KMS-11 (cell line): ENCODE data around the gene TSNAX.

Source experiments
- H2AFZ ChIP-seq: fragments of 200-600 bp; sonication (generic); 2 replicates; pipeline ENCODE4 v1.6.1; 2016; ENCODE audit warnings: antibody characterized with exemption, mixed run types, low read depth
- H3K27ac ChIP-seq: fragments of 200-600 bp; sonication (generic); 2 replicates; pipeline ENCODE4 v1.6.1; 2016; ENCODE audit warnings: mild to moderate bottlenecking, mixed run types
- H3K27me3 ChIP-seq: fragments of 200-600 bp; sonication (generic); 2 replicates; pipeline ENCODE4 v1.6.1; 2017; ENCODE audit warnings: mild to moderate bottlenecking, low read depth, mixed run types, moderate library complexity; ENCODE audit not compliant: insufficient read depth
- H3K36me3 ChIP-seq: fragments of 200-600 bp; sonication (generic); 2 replicates; pipeline ENCODE4 v1.6.1; 2017; ENCODE audit warnings: mild to moderate bottlenecking, mixed run types; ENCODE audit not compliant: insufficient read depth
- H3K4me1 ChIP-seq: fragments of 200-600 bp; sonication (generic); 2 replicates; pipeline ENCODE4 v1.6.1; 2016; ENCODE audit warnings: mild to moderate bottlenecking, low read depth, mixed run types; ENCODE audit not compliant: poor library complexity, severe bottlenecking
- H3K4me2 ChIP-seq: fragments of 200-600 bp; sonication (generic); 2 replicates; pipeline ENCODE4 v1.7.0; 2016; ENCODE audit warnings: mild to moderate bottlenecking, mixed run types
- H3K4me3 ChIP-seq: fragments of 200-600 bp; sonication (generic); IDR thresholded peaks from 2 replicates; pipeline ENCODE4 v1.6.1; 2017; ENCODE audit warnings: low read depth, low read length, mixed read lengths; ENCODE audit not compliant: insufficient read depth
- H3K79me2 ChIP-seq: fragments of 200-600 bp; sonication (generic); 2 replicates; pipeline ENCODE4 v1.6.1; 2016; ENCODE audit warnings: low read depth, mixed run types; ENCODE audit not compliant: insufficient read depth
- H3K9ac ChIP-seq: fragments of 200-600 bp; sonication (generic); 2 replicates; pipeline ENCODE4 v1.6.1; 2016; ENCODE audit warnings: mild to moderate bottlenecking, mixed run types
- H4K20me1 ChIP-seq: fragments of 200-600 bp; sonication (generic); 2 replicates; pipeline ENCODE4 v1.6.1; 2016; ENCODE audit warnings: mild to moderate bottlenecking, mixed run types; ENCODE audit not compliant: insufficient read depth
- TF ChIP-seq, protein P1 (sequence below): fragments of 200-600 bp; sonication (generic); conservative IDR thresholded peaks from 2 replicates; pipeline ENCODE4 v1.6.1; 2017; ENCODE audit warnings: low read depth, mild to moderate bottlenecking, antibody characterized with exemption, low read length, moderate library complexity, mixed read lengths

Gene TSNAX

DNA sequence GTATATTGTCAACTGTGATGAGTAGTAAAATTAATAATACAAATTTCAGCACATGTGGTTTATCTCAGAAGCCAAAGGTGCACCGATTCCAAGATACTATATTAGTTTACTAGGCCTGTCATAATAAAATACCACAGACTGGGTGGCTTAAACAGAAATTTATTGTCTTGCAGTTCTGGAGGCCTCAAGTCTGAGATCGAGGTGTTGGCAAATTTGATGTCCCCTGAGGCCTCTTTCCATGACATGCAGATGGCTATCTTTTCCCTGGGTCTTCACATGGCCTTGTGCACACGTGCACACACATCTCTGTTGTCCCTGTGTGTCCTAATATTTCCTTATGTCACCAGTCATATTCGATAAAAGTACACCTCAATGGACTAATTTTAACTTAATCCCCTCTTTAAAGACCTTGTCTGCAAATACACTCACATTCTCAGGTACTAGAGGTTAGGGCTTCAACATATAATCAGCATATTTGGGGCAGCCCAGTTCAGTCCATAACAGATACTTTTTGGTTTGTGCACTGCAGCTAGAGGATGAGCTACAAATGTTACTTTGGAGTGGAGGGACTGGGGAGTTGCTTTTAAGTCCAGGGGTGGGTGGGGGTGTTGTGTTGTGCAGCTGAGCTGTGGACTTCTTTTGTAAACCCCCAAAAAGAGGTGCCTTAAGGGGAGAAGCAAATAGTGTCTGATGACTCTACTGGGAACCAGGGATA is 21.4 kb downstream of the TSNAX start:
- Histone ChIP-seq H3K4me2 (no peak overlapping the region), H3K27me3 (no peaks in the 10 kb centered on the region), H2AFZ (no peak overlapping the region), H4K20me1 (no peaks in the 10 kb centered on the region), H3K9ac (no peak overlapping the region), H3K4me3 (no peak overlapping the region), H3K4me1 (no peaks in the 10 kb centered on the region), H3K36me3 (no peaks in the 10 kb centered on the region), H3K79me2 (0 out of 2 replicates have a peak, but pooled peaks cover 6% of the 10 kb centered on the region), H3K27ac (no peak overlapping the region)
- TF ChIP-seq, protein P1, sequence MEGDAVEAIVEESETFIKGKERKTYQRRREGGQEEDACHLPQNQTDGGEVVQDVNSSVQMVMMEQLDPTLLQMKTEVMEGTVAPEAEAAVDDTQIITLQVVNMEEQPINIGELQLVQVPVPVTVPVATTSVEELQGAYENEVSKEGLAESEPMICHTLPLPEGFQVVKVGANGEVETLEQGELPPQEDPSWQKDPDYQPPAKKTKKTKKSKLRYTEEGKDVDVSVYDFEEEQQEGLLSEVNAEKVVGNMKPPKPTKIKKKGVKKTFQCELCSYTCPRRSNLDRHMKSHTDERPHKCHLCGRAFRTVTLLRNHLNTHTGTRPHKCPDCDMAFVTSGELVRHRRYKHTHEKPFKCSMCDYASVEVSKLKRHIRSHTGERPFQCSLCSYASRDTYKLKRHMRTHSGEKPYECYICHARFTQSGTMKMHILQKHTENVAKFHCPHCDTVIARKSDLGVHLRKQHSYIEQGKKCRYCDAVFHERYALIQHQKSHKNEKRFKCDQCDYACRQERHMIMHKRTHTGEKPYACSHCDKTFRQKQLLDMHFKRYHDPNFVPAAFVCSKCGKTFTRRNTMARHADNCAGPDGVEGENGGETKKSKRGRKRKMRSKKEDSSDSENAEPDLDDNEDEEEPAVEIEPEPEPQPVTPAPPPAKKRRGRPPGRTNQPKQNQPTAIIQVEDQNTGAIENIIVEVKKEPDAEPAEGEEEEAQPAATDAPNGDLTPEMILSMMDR = no peak

DNA sequence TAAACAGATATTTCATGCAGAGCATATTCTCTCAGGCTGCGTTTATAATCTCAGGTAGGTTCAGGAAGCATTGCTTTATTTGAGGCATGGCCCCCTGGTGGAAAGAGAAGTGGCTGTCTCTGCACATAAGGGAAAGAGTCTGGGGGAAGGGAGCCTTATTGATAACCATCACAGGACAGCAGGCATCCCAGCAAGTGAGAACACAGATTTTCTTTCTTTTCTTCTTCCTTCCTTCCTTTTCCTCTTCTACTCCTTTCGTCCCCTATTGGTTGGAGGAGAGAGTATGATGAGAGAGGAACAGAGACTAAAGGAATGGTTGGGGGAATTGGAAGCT is 21.9 kb downstream of the TSNAX start:
- H3K27me3 ChIP-seq = no peaks in the 10 kb centered on the region
- H3K27ac ChIP-seq = no peak overlapping the region
- no peak overlapping the region for H2AFZ ChIP-seq
- TF ChIP-seq, protein P1 = peak; percentile 76
- no peaks in the 10 kb centered on the region for H3K36me3 ChIP-seq
- H3K4me1 ChIP-seq = no peaks in the 10 kb centered on the region
- H3K79me2 ChIP-seq = 0 out of 2 replicates have a peak, but pooled peaks cover 6% of the 10 kb centered on the region
- no peak overlapping the region for H3K4me2 ChIP-seq
- no peaks in the 10 kb centered on the region for H4K20me1 ChIP-seq
- H3K9ac ChIP-seq = no peak overlapping the region
- H3K4me3 ChIP-seq = no peak overlapping the region

DNA sequence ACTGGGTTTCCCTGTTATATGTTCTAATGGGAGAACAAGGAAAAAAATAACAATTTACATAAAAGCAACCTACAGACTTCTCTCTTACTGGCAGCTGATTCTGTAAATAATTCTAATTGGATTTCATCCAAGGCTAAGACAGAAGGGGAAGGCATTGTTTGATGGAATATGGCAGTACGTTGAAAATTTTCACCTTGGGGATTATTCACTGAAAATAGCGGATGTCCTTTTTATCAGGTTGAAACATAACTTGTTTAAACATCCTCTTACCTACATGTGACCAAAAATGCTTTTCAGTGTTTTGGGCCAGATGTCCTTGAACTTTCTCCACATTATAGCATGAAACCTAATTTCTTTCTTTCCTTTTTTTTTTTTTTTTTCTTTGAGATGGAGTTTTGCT is 24.9 kb downstream of the TSNAX start:
- Histone ChIP-seq H3K4me1 (no peaks in the 10 kb centered on the region), H3K79me2 (0 out of 2 replicates have a peak, but pooled peaks cover 6% of the 10 kb centered on the region), H3K36me3 (no peaks in the 10 kb centered on the region), H3K4me3 (no peak overlapping the region), H3K27me3 (no peaks in the 10 kb centered on the region), H3K27ac (no peak overlapping the region), H3K9ac (no peak overlapping the region), H3K4me2 (no peak overlapping the region), H2AFZ (no peak overlapping the region), H4K20me1 (no peaks in the 10 kb centered on the region)
- TF ChIP-seq, protein P1 = no peak

- Histone ChIP-seq H2AFZ (no peak overlapping the region), H3K4me2 (no peak overlapping the region), H3K9ac (no peak overlapping the region), H3K27me3 (no peaks in the 10 kb centered on the region), H4K20me1 (no peaks in the 10 kb centered on the region; the same call in 1 of the 2 replicates), H3K4me1 (no peaks in the 10 kb centered on the region), H3K4me3 (no peak overlapping the region), H3K27ac (no peak overlapping the region), H3K36me3 (no peaks in the 10 kb centered on the region), H3K79me2 (0 out of 2 replicates have a peak, but pooled peaks cover 6% of the 10 kb centered on the region)
- TF ChIP-seq, protein P1 = no peak
Measured at GRCh38 chr1:231554969-231555368, 26.5 kb downstream of the TSNAX start.
